T-helper 2 cell treated with Interferon-gamma antibody and Interleukin-4, amounts not matched to agents 5 μg/mL and 100 μg/mL, for 36 hours (primary cell): ENCODE measurements around the gene TTC39C.

Source experiments
- DNase-seq: peaks from one replicate; pipeline ENCODE4 v3.0.0; 2021; ENCODE audit warnings: low spot score
- H3K27ac Mint-ChIP-seq: one replicate; pipeline ENCODE4 v1.8.0; 2021; ENCODE audit warnings: mild to moderate bottlenecking, mixed read lengths
- H3K27me3 Mint-ChIP-seq: one replicate; pipeline ENCODE4 v1.8.0; 2021; ENCODE audit warnings: low read depth, mixed read lengths
- H3K36me3 Mint-ChIP-seq: one replicate; pipeline ENCODE4 v1.8.0; 2021; ENCODE audit warnings: low read depth, mixed read lengths
- H3K4me1 Mint-ChIP-seq: one replicate; pipeline ENCODE4 v1.8.0; 2021; ENCODE audit warnings: low read depth, mixed read lengths
- H3K4me3 Mint-ChIP-seq: one replicate; pipeline ENCODE4 v1.8.0; 2022; ENCODE audit warnings: mild to moderate bottlenecking, moderate library complexity, mixed read lengths
- H3K9me3 Mint-ChIP-seq: one replicate; pipeline ENCODE4 v1.8.0; 2021; ENCODE audit warnings: mixed read lengths

Gene TTC39C

DNA sequence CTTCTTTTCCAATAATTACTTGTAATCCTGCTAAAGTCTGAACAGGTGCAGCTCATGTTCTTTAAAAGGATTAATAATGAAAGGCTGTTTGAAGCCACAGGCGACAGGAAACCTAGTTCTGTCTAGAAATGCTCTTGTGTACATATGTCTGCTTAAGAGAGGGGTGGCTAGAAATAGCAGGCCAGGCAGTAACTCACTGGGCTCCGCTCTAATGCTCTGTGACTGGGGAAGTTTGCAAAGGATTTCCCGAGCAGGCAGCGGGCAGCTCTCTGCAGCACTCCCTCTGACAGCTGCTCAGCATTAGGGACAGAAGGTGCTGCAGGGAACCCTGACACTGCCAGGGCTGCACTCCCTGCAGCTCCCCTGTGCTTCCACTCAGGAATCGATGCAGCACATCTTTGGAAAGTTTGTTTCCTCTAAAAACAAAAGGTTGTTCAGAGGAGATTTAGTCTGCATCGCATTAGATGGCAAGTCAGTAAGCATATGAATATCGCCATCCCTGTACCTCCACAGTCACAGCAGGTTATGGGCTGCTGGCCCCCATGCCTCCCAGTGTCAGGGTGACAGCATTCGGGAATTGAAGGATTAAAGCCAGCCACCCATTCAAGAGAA lies 33.1 kb upstream of the TTC39C start:
- no peak overlapping the region for H3K4me3 Mint-ChIP-seq
- H3K4me1 Mint-ChIP-seq: peaks cover 2% of the 10 kb centered on the region
- H3K9me3 Mint-ChIP-seq: peaks cover 16% of the 10 kb centered on the region
- H3K36me3 Mint-ChIP-seq: peaks cover 5% of the 10 kb centered on the region
- no peak for DNase-seq
- H3K27me3 Mint-ChIP-seq: peaks cover 31% of the 10 kb centered on the region
- H3K27ac Mint-ChIP-seq: no peak overlapping the region

DNA sequence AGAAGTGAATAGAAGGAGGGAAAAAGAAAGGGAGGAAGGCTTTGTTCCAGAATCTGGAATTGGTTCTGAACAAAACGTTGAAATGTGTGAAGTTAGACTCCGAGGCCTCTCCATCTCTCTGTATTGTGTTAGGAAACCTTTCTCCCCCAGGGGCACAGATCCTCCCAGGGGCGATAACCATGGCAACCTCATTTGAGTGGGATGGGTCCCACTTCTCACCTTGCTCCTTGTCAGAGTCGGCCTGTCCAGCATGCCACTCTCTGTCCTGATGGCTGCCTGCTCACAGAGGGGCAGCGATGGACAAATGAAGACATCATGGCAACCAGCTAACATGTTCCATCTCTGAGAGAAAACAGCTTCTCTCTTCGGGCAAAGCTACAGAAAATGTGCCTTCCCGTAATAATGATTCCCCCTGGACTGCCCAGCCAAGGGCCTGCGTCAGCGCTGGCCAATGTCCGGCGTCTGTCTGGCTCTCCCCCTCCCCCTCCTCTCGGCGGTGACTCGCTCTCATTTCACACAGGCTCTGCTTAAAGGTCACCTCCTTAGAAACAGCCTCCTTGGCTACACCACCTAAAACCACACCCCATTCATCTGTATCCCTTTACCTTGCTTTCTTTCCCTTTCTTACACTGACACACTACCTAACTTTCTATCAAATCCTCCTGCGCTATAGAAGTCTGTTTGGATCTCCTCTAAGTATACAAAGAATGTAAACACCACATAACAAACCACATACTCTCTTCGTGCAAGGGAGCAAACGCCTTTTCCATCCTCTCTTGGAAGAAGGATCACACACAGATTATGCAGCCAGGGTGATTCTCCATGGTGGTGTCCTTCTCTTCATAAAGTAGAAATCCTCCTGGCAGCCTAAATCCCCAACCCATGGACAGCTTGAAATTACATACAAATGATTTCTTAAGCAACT lies 32.1 kb upstream of the TTC39C start:
- H3K4me3 Mint-ChIP-seq: no peak overlapping the region
- no peak overlapping the region for H3K27ac Mint-ChIP-seq
- H3K36me3 Mint-ChIP-seq: peaks cover 2% of the 10 kb centered on the region
- H3K4me1 Mint-ChIP-seq: peaks cover 2% of the 10 kb centered on the region
- DNase-seq: no peak
- H3K27me3 Mint-ChIP-seq: peaks cover 28% of the 10 kb centered on the region
- H3K9me3 Mint-ChIP-seq: peaks cover 10% of the 10 kb centered on the region

DNA sequence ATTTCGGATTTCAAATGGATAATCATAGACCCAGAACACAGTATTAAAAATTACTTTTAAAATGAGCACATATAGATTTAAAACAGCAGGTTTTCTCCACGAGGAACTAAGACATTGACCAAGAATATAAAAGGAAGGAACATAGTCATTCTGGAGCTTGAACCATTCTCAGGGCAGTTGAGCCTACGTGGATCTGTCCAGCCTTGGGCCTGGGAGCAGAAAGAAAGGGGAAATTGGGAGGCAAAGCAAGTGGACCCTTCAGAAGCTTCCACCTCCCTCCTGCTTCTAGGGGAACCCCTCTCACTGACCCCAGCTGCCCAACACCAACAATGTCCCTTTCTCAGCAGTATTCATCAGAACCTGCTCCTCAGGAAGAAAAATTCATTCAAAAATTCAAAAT lies 31.4 kb upstream of the TTC39C start:
- H3K9me3 Mint-ChIP-seq: peaks cover 10% of the 10 kb centered on the region
- peaks cover 3% of the 10 kb centered on the region for H3K36me3 Mint-ChIP-seq
- no peak overlapping the region for H3K4me3 Mint-ChIP-seq
- H3K27ac Mint-ChIP-seq: no peak overlapping the region
- H3K4me1 Mint-ChIP-seq: peaks cover 2% of the 10 kb centered on the region
- no peak for DNase-seq
- H3K27me3 Mint-ChIP-seq: peaks cover 29% of the 10 kb centered on the region

DNA sequence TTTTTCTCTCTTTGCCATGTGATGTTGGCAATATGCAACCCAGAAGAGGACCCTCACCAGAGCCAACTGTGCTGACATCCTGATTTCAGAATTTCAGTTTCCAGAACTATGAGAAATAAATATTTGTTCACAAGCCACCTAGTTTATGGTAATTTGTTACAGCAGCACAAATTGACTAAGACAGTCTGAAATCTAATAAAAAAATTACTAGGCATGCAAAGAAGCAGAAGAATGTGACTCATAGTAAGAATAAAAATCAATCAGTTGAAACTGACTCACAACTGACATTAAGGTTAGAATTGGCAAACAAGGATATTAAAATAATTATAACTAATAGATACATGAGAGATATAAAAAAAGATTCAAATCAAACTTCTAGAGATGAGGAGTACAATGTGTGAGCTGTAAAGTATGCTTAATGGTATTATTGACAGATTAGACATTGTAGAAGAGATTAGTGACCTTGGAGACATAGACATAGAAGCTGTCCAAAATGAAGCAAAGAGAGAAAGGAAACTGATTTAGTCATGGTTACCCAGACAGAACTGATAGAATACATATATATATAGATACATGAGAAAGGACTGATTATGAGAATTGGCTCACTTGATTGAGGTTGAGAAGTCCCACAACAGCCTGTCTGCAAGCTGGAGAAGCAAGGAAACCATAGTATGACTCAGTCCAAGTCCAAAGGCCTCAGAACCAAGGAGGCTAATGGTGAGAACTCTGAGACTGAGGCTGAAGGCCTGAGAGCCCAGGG lies 27.8 kb upstream of the TTC39C start:
- Mint-ChIP-seq H3K27me3 (peaks cover 50% of the 10 kb centered on the region), H3K27ac (no peak overlapping the region), H3K4me3 (no peak overlapping the region), H3K9me3 (peaks cover 10% of the 10 kb centered on the region), H3K36me3 (peaks cover 5% of the 10 kb centered on the region), H3K4me1 (peaks cover 15% of the 10 kb centered on the region)
- DNase-seq: no peak

DNA sequence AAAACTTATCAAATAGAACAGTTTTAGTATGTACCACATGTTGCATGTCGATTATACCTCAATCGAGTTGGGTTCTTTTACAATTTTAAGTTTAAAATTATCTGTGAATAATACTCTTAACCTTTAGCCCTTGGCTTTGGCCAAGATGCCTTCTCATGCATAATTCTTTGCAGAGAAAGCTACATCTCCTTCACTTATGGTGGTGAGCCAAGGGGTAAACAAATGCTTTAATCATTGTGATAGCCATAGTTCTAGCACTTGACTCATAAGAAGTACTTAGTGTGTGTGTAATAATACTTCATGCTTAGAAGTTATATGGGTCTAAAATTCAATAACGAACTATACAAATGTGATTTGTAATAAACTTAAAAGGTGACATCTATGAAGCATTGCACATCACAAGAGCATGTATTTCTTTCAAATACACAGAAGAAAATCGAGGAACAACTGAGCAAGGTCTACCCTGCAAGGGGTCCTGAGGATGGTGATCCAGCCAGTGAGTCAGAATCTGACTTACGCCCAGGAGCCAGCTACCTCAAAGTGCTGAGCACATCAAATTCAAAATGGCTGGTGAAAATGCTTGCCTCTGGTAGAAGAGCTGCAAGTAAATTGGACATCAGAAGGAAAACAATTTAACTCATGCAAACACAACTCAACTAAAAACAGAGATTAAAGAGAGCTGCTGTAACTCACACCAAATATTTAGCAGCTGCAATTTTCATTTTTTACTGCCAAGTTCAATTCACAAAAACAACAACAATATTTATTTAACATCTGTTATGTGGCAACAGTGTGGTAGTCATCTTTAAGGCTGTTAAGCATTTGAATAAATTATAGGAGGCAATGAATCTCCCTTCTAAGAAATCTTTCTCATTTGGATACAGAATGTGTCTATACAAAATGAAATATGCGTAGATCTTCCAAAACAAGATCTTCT lies 23.8 kb upstream of the TTC39C start:
- Mint-ChIP-seq H3K4me1 (peaks cover 40% of the 10 kb centered on the region), H3K4me3 (no peak overlapping the region), H3K36me3 (peaks cover 5% of the 10 kb centered on the region), H3K27ac (no peak overlapping the region), H3K9me3 (peaks cover 8% of the 10 kb centered on the region), H3K27me3 (peaks cover 39% of the 10 kb centered on the region)
- DNase-seq: no peak

DNA sequence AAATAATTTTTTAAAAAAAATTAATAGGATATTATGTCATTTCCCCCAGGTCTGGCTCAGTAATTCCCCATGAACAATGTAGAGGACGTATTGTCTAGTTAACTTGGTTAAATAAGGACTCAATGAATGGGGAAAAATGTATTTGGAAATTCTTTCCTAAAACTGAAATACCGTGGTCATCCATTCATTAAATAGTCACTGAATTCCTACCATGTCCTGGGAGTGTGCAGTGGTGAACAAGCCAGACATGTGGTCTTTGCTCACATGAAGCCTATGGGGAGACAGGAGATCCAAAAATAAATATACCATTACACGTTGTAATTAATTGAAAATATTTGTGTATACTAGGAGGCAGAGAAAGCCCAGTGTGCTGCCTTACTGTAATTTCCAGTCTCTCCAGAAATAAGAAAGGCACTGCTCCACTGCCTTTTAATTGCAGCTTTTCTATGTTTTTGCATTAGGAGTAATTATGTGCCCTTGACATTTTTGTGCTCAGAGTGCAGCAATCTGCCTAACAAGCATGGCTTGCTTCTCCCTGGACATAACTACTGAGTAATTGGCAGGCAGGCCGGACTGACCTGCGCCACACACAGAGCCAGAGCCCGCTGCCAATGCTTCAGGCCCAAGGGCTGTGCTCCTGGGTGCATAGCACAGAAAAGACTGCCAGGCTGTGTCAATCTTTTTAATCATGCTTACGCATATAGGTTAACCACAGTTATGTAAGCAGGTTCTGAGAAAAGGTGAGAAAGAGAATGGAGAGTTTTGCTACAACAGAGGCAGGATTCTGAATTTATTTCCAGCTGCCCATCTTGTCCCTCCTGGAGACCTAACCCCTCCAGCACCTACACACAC lies 22.2 kb upstream of the TTC39C start:
- Mint-ChIP-seq H3K4me3 (peak overlapping the region; percentile 74), H3K4me1 (peaks cover 40% of the 10 kb centered on the region), H3K9me3 (no peaks in the 10 kb centered on the region), H3K36me3 (peaks cover 3% of the 10 kb centered on the region), H3K27ac (peak overlapping the region; percentile 77), H3K27me3 (peaks cover 36% of the 10 kb centered on the region)
- peak; percentile 32 for DNase-seq

DNA sequence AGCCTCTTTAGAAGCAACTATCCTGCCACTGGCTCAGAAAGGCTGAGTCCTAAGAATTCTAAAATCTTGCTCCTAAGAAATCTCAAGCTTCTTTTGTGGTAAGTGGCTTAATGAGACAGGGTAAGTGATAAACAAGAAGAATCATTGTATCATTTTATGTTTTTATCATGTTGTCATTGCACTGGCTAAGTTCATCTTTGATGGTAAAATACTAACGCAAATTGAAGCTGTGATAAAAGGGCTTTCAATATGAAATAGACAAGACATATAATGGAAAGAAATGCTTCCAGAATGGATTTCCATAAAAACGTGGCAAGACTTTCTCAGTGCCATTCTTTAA lies 21.6 kb upstream of the TTC39C start:
- H3K4me3 Mint-ChIP-seq: peak overlapping the region; percentile 74
- H3K4me1 Mint-ChIP-seq: peaks cover 40% of the 10 kb centered on the region
- peak overlapping the region; percentile 77 for H3K27ac Mint-ChIP-seq
- no peaks in the 10 kb centered on the region for H3K9me3 Mint-ChIP-seq
- H3K36me3 Mint-ChIP-seq: peaks cover 3% of the 10 kb centered on the region
- H3K27me3 Mint-ChIP-seq: peaks cover 33% of the 10 kb centered on the region
- DNase-seq: no peak

DNA sequence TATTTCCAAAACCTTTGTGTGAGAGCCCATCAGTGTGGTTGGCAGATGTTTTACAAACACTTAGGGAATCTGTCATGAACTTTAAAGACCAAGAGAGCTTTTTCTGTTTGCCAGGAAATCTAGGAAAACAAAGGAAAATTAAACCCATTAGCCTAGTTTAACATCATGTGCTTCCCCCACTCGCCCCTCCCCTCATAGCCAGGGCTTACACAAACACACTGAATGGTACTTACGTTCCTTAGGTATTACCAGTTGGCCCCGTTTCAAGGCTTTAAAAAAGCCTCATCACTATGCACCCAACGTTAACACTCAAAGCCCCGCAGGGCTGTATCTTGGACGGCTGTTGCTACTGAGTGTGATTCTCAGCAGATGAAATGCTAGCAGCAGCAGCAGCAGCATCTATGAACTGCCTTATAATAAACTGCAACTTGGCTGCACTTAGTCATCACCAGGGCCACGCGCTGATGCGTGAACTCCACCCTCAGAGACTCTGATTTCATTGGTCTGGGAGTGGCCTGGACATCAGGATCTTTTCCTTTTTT lies 20.1 kb upstream of the TTC39C start:
- Mint-ChIP-seq H3K27ac (no peak overlapping the region), H3K4me3 (peak overlapping the region; percentile 42), H3K4me1 (peaks cover 38% of the 10 kb centered on the region), H3K36me3 (no peaks in the 10 kb centered on the region), H3K9me3 (no peaks in the 10 kb centered on the region), H3K27me3 (peaks cover 22% of the 10 kb centered on the region)
- no peak for DNase-seq

DNA sequence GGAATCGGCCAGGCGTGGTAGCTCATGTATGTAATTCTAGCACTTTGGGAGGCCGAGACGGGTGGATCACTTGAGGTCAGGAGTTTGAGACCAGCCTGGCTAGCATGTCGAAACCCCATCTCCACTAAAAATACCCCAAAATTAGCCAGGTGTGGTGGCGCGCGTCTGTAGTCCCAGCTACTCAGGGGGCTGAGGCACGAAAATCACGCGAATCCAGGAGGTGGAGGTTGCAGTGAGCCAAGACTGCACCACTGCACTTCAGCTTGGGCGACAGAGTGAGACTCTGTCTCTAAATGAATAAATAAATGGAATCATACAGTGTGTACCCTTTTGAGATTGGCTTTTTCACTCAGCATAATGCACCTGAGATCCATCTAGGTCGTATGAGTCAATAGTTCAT lies 19.4 kb upstream of the TTC39C start:
- H3K9me3 Mint-ChIP-seq: no peaks in the 10 kb centered on the region
- no peak overlapping the region for H3K4me3 Mint-ChIP-seq
- peaks cover 14% of the 10 kb centered on the region for H3K27me3 Mint-ChIP-seq
- H3K4me1 Mint-ChIP-seq: peaks cover 38% of the 10 kb centered on the region
- no peak overlapping the region for H3K27ac Mint-ChIP-seq
- no peak for DNase-seq
- H3K36me3 Mint-ChIP-seq: no peaks in the 10 kb centered on the region

DNA sequence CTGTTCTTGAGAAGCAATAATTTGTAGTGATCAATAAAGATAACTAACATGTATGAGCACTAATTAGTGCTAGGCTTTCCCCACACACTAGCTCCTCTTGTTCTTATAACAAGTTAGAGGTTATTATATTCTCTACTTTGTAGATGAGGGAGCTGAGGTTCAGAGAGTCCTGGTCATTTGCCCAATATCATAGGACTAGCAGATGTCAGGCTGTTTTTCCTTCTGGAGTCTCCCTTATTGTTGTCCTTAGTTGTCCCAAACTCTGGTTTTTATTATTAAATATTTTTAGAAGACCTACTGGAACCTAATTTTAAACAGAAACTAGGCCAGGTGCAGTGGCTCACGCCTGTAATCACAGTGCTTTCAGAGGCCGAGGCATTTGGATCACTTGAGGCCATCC lies 16.5 kb upstream of the TTC39C start:
- no peak overlapping the region for H3K4me3 Mint-ChIP-seq

DNA sequence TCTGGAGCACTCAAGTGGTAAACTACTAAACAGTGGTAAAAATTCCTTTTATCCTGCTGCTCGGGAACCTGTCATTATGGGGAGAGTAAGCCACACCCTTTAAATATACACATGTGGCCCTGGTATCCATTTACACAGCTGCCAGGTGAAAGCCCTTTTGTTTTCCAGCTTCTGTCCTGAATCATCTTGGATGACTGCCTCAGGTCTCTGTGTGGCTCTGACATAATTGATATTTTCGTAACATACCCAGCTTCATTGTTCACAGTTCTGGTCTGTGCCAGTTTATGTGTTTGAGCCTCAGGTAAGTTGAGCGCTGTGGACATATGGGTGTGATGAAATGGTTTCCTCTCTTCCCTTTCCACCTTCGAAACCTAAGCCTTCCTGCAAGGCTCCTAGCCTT lies 15.7 kb upstream of the TTC39C start:
- H3K27ac Mint-ChIP-seq: no peak overlapping the region

More for the DNA sequence above, 16.5 kb upstream of the TTC39C start:
- Mint-ChIP-seq H3K36me3 (no peaks in the 10 kb centered on the region), H3K27ac (no peak overlapping the region), H3K4me1 (peaks cover 33% of the 10 kb centered on the region), H3K27me3 (peaks cover 10% of the 10 kb centered on the region), H3K9me3 (no peaks in the 10 kb centered on the region)
- no peak for DNase-seq

DNA sequence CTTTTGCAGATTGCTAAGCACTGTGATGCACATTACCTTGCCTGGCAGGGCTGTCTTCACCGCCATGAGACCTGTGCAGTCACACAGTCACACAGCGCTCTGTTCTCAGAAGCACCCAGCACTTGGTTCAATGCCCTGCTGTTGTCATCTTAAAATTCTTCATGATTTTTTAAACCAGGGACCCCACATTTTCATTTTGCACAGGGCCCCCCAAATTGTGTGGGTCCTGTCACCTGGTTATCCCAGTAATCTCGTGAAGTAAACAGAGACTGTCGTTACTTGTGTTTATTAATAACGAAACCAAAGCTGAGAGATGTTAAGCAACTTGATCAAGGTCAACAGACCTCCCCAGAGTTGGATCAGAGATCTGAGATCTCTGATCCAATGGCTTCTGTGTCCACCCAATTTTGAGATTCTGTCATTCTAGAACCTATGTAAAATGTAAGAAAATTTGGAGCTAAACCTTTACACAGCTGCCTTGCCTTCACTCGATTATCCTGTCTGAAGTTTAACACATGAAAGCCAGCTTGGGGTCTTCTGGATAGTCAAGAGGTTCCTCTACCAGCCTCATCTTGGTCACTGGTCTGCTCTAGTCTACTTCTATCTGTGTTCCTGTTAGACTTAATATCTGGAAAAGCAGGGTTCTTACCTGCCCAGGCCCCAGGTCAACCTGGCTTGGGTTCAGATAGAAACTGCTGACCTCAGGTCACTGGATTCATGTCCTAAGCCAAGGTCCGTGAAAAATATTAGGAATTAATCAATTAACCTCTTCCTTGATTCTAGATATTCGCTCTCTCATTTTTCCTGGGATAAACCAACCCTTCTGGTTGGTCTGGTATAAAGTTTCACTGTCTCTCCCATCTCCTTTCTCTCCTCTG lies 13.7 kb upstream of the TTC39C start:
- H3K27ac Mint-ChIP-seq: peak overlapping the region; percentile 32
- no peaks in the 10 kb centered on the region for H3K9me3 Mint-ChIP-seq
- H3K27me3 Mint-ChIP-seq: peaks cover 16% of the 10 kb centered on the region
- H3K4me1 Mint-ChIP-seq: peaks cover 27% of the 10 kb centered on the region
- H3K4me3 Mint-ChIP-seq: peak overlapping the region; percentile 13
- no peaks in the 10 kb centered on the region for H3K36me3 Mint-ChIP-seq
- no peak for DNase-seq

More for the DNA sequence above, 15.7 kb upstream of the TTC39C start:
- Mint-ChIP-seq H3K4me1 (peaks cover 32% of the 10 kb centered on the region), H3K36me3 (no peaks in the 10 kb centered on the region), H3K27me3 (peaks cover 13% of the 10 kb centered on the region), H3K4me3 (no peak overlapping the region), H3K9me3 (no peaks in the 10 kb centered on the region)
- DNase-seq: no peak
